K562 (cell line): ENCODE measurements around the gene RECQL5. TPM values are rescaled to one million over a fixed set of nuclear protein-coding genes. Genes with fewer than 3 reads are reported as not detected.

Source experiments
- ATAC-seq: fragments of 200-7000 bp; cut with Tn5 transposase; 3 replicates; pipeline ENCODE4 v1.9.1; 2020; ENCODE audit warnings: moderate library complexity
- BruUV-seq: library from RNA; stranded (reverse); fragments of 400-500 nt; replicated peaks from 2 replicates; lab custom pipeline; 2021; lab: Mats Ljungman, UMichigan
- CTCF ChIA-PET: fragments of 300-600 bp; formaldehyde crosslinking; extraction: SDS; loops from one replicate; lab custom pipeline; 2021; ENCODE audit warnings: low intra/inter-chr PET ratio; lab: Yijun Ruan, JAX
- POLR2A ChIA-PET: fragments of 300-600, 350-650 bp; sonication (Branson Sonifier 250); formaldehyde crosslinking; extraction: SDS; loops from one replicate; lab custom pipeline; 2021; ENCODE audit warnings: antibody characterized with exemption, inconsistent platforms; lab: Yijun Ruan, JAX
- DNase-seq, 4 experiments: peaks; one replicate each; pipeline versions ENCODE4 v3.0.0 to v3.0.0-alpha.2; 2011 to 2018; ENCODE audit warnings: low spot score in 3 of 4, mixed read lengths in 3 of 4; ENCODE audit errors: extremely low read depth in 1 of 4
- FAIRE-seq: peaks from 2 replicates; lab custom pipeline; 2011; peaks lifted over from hg19 to GRCh38; lab: Jason Lieb, UNC
- H2AFZ ChIP-seq: 2 replicates; pipeline ENCODE4 v1.6.0; 2011; ENCODE audit warnings: low read depth, low read length, control low read depth, inconsistent platforms
- H3K27ac ChIP-seq: fragments of 200-600 bp; 3 replicates; pipeline ENCODE4 v1.8.0; 2011; ENCODE audit warnings: low read depth, mild to moderate bottlenecking, control low read depth, inconsistent platforms, low read length, moderate library complexity, mixed read lengths; ENCODE audit errors: extremely low read depth
- H3K27me3 ChIP-seq, 2 experiments: fragments of 300-600 bp in 1 of 2; 2 replicates in 1 of 2; 3 replicates in 1 of 2; pipeline versions ENCODE4 v1.6.0 to v1.8.0; 2011; ENCODE audit warnings: inconsistent platforms in 2 of 2, low read length in 2 of 2, mild to moderate bottlenecking in 1 of 2, mixed read lengths in 1 of 2, moderate library complexity in 1 of 2; ENCODE audit not compliant: control insufficient read depth in 2 of 2, insufficient read depth in 2 of 2
- H3K36me3 ChIP-seq: fragments of 300-600 bp; 3 replicates; pipeline ENCODE4 v1.8.0; 2011; ENCODE audit warnings: mild to moderate bottlenecking, low read length, inconsistent platforms; ENCODE audit not compliant: control insufficient read depth, insufficient read depth
- H3K4me1 ChIP-seq, 2 experiments: fragments of 200-600 bp in 1 of 2; replicated peaks in 1 of 2; 2 replicates in 1 of 2; 3 replicates in 1 of 2; pipeline versions ENCODE4 v1.5.1 to v1.8.0; 2011; ENCODE audit warnings: inconsistent platforms in 2 of 2, low read length in 2 of 2, mild to moderate bottlenecking in 1 of 2, mixed read lengths in 1 of 2, moderate library complexity in 1 of 2; ENCODE audit not compliant: control insufficient read depth in 2 of 2, insufficient read depth in 2 of 2
- H3K4me2 ChIP-seq: 2 replicates; pipeline ENCODE4 v1.6.1; 2011; ENCODE audit warnings: low read length, control low read depth, inconsistent platforms, mixed read lengths; ENCODE audit not compliant: insufficient read depth
- H3K4me3 ChIP-seq: fragments of 200-600 bp; sonication (generic), shearing (Covaris generic); 2 replicates; pipeline ENCODE4 v1.5.1; 2016; ENCODE audit warnings: control low read depth, inconsistent platforms
- H3K79me2 ChIP-seq: fragments of 200-600 bp; 3 replicates; pipeline ENCODE4 v1.8.0; 2011; ENCODE audit warnings: low read length, inconsistent platforms; ENCODE audit not compliant: control insufficient read depth, insufficient read depth
- H3K9ac ChIP-seq, 2 experiments: 2 replicates each; pipeline versions ENCODE4 v1.6.0 to v1.6.1; 2011; ENCODE audit warnings: low read depth in 2 of 2, low read length in 2 of 2, control low read depth in 1 of 2, inconsistent platforms in 1 of 2, mild to moderate bottlenecking in 1 of 2, mixed read lengths in 1 of 2; ENCODE audit not compliant: insufficient read depth in 1 of 2
- H3K9me1 ChIP-seq: one replicate; pipeline ENCODE4 v1.6.0; 2011; ENCODE audit warnings: inconsistent platforms, mild to moderate bottlenecking, low read length, moderate library complexity; ENCODE audit not compliant: control insufficient read depth, insufficient read depth
- H3K9me3 ChIP-seq: replicated peaks from 2 replicates; pipeline ENCODE4 v1.5.1; 2011; ENCODE audit warnings: low read depth, low read length, inconsistent platforms; ENCODE audit not compliant: control insufficient read depth, insufficient read depth
- H4K20me1 ChIP-seq: replicated peaks from 2 replicates; pipeline ENCODE4 v1.6.1; 2011; ENCODE audit warnings: low read length, inconsistent platforms, mixed read lengths; ENCODE audit not compliant: control insufficient read depth, insufficient read depth
- IRF9 ChIP-seq: fragments of 450-650 bp; IDR thresholded peaks from 2 replicates; pipeline ENCODE4 v1.6.1; 2016; ENCODE audit warnings: missing biosample characterization, missing genetic modification characterization
- MLLT1 ChIP-seq, 2 experiments: fragments of 450-650 bp; IDR thresholded peaks; 2 replicates each; pipeline ENCODE4 v1.6.1; 2016
- SMAD1 ChIP-seq: fragments of 150-350 bp; IDR thresholded peaks from 2 replicates; pipeline ENCODE4 v1.6.1; 2014; ENCODE audit warnings: low read length, low read depth; ENCODE audit not compliant: partially characterized antibody
- ZNF217 ChIP-seq: sonication (generic); formaldehyde crosslinking; IDR thresholded peaks from 2 replicates; pipeline ENCODE4 v1.8.0; 2022; ENCODE audit warnings: mild to moderate bottlenecking, missing genetic modification reagents
- WGBS: fragments of 100-300 bp; shearing (Covaris generic); methylation state at CpG from one replicate; pipeline ENCODE4 v1.1.6; 2016; ENCODE audit warnings: low coverage, mixed read lengths; ENCODE audit not compliant: insufficient coverage; ENCODE audit errors: missing lambda C conversion rate; 5-methylcytosine and 5-hydroxymethylcytosine counted together
- in situ Hi-C: fragments of 300-500 bp; cut with MboI; formaldehyde crosslinking; loops from 4 replicates; pipeline ENCODE4 v1.15.0; 2018; ENCODE audit warnings: inconsistent platforms, mixed read lengths
- intact Hi-C: fragments of 100-400 bp; cut with micrococcal nuclease; formaldehyde crosslinking; loops from 2 replicates; pipeline ENCODE4 v1.14.2; 2022
- polyA plus RNA-seq, 8 experiments: library from polyadenylated mRNA; depleted of rRNA in 4 of 8; stranded (reverse) in 5 of 8; unstranded in 3 of 8; fragments of >200 nt; fragmentation: Nextera tagmentation in 2 of 8; fragmentation: Illumina TruSeq in 1 of 8; extraction: Ambion mirVana in 2 of 8; extraction: Trizol in 1 of 8; gene quantifications; 2 replicates each; pipeline versions ENCODE4 v1.2.1 to v1.2.3, GENCODE V29; 2011 to 2014; ENCODE audit warnings: inconsistent platforms in 1 of 8, missing spikeins in 1 of 8
- total RNA-seq, 7 experiments: library from RNA; depleted of rRNA in 6 of 7; stranded (reverse); fragments of >200 nt in 6 of 7; fragmentation: Illumina TruSeq in 2 of 7; extraction: Trizol in 2 of 7; gene quantifications; 2 replicates each; pipeline versions ENCODE4 v1.2.1 to v1.2.3, GENCODE V29; 2011 to 2021; ENCODE audit warnings: low replicate concordance in 1 of 7

RECQL5 gene
- total and polyA plus RNA-seq, 9 of the 15 experiments (the other 6 are each of a cell fraction or from before 2014, with no cell fraction given): 4.1 to 34.8 (median 16.4) TPM

- TF ChIP-seq MLLT1 (IDR thresholded peaks at IDR 0.05) (no peak), SMAD1 (no peak), IRF9 (tag) (no peak), ZNF217 (CRISPR knock-in tag) (no peak)
- TF ChIP-seq, all 486 proteins: peak for 0
- 0 out of 3 replicates have a peak, but pooled peaks cover 4% of the 10 kb centered on the region for H3K79me2 ChIP-seq
- CTCF ChIA-PET: no interaction called here
- no peak overlapping the region for H3K27ac ChIP-seq
- H4K20me1 ChIP-seq: 0 out of 2 replicates have a peak, but pooled peaks cover 11% of the 10 kb centered on the region
- 90% methylated on average over 7 of the region's 7 CpGs for whole genome bisulfite sequencing
- in situ Hi-C loops (no loop called here), intact Hi-C loops (no loop called here)
- no peaks in the 10 kb centered on the region for H3K9me3 ChIP-seq
- H3K9ac ChIP-seq: peak overlapping the region in 1 of 2 experiments; percentile 33; a peak in 1 of 4 replicates
- H3K4me2 ChIP-seq: no peak overlapping the region
- H2AFZ ChIP-seq: no peak overlapping the region
- no TSS peak for BruUV-seq
- no peaks in the 10 kb centered on the region for H3K27me3 ChIP-seq
- no peak for DNase-seq
- no peak for FAIRE-seq
- peaks cover 86% of the 10 kb centered on the region; the same call in 2 of the 3 replicates for H3K36me3 ChIP-seq
- H3K4me3 ChIP-seq: no peak overlapping the region
- peaks cover under 1 to 5% of the 10 kb centered on the region in 2 experiments; a peak in 3 of 5 replicates for H3K4me1 ChIP-seq
- peaks cover 8% of the 10 kb centered on the region for H3K9me1 ChIP-seq
- POLR2A ChIA-PET: interaction anchor here (0.5 to 1.3 kb wide), 6 partner anchors 11 to 88 kb away, joined by 3 to 5 read pairs (median 3); no protein-coding TSS in a partner anchor
- ATAC-seq: no peak
These were observed 28.3 kb upstream of the RECQL5 start for GRCh38 chr17:75695141-75695829.
